ENCODE measurements around the gene TAOK3.

GRCh38 chr12:118119449-118119879, 253.2 kb downstream of the TAOK3 start:
- TF ChIP-seq EZH2 (IDR thresholded peaks at IDR 0.05; ENCODE audit: low read depth): no peak
- no peak for TF ChIP-seq CTCF (conservative IDR thresholded peaks at IDR 0.05)
